Spleen (tissue), 11 donors: Measurements from ENCODE around the gene CNTNAP2. TPM values are rescaled to one million over a fixed set of nuclear protein-coding genes. Genes with fewer than 3 reads are reported as not detected.

Experiments
- DNase-seq: peaks from one replicate; pipeline ENCODE4 v3.0.0-alpha.2; 2020
- H3K27ac ChIP-seq, 8 donors: fragments of 200-600 bp; sonication (generic) in 7 of 8; 1 replicate in 4 of 8; 2 replicates in 4 of 8; pipeline versions ENCODE4 v1.5.0 to v1.8.0; 2016 to 2021; ENCODE audit warnings: inconsistent platforms in 4 of 8, mild to moderate bottlenecking in 4 of 8, moderate library complexity in 1 of 8
- H3K27me3 ChIP-seq, 7 donors: fragments of 200-600 bp; sonication (generic) in 6 of 7; replicated peaks in 1 of 7; 1 replicate in 4 of 7; 2 replicates in 3 of 7; pipeline versions ENCODE4 v1.5.0 to v1.8.0; 2016 to 2021; ENCODE audit warnings: inconsistent platforms in 3 of 7, mild to moderate bottlenecking in 1 of 7
- H3K36me3 ChIP-seq, 6 donors: fragments of 200-600 bp; sonication (generic) in 5 of 6; 1 replicate in 4 of 6; 2 replicates in 2 of 6; pipeline versions ENCODE4 v1.5.0 to v1.8.0; 2016 to 2021; ENCODE audit warnings: inconsistent platforms in 2 of 6
- H3K4me1 ChIP-seq, 6 donors: fragments of 200-600 bp; sonication (generic) in 5 of 6; 1 replicate in 3 of 6; 2 replicates in 3 of 6; pipeline versions ENCODE4 v1.5.0 to v1.8.0; 2016 to 2021; ENCODE audit warnings: inconsistent platforms in 3 of 6
- H3K4me3 ChIP-seq, 8 donors: fragments of 200-600 bp; sonication (generic) in 7 of 8; 1 replicate in 4 of 8; 2 replicates in 4 of 8; pipeline versions ENCODE4 v1.5.0 to v1.8.0; 2016 to 2021; ENCODE audit warnings: inconsistent platforms in 4 of 8, mild to moderate bottlenecking in 4 of 8, moderate library complexity in 2 of 8
- H3K9me3 ChIP-seq, 8 donors: fragments of 200-600 bp; sonication (generic) in 7 of 8; 1 replicate in 4 of 8; 2 replicates in 4 of 8; pipeline versions ENCODE4 v1.5.0 to v1.8.0; 2016 to 2021; ENCODE audit warnings: inconsistent platforms in 4 of 8
- POLR2A ChIP-seq, 3 donors: fragments of 450-650 bp; IDR thresholded peaks; one replicate each; pipeline ENCODE4 v1.5.1; 2017; ENCODE audit warnings: antibody characterized with exemption in 3 of 3, mild to moderate bottlenecking in 1 of 3
- POLR2AphosphoS5 ChIP-seq, 3 donors: sonication (generic); formaldehyde crosslinking; IDR thresholded peaks; one replicate each; pipeline ENCODE4 v1.5.1; 2017; ENCODE audit warnings: antibody characterized with exemption in 3 of 3
- WGBS, 5 donors: extraction: QIAGEN DNeasy Blood & Tissue Kit in 3 of 5; methylation state at CpG; one replicate each; pipeline versions ENCODE4 v1.1.5 to v1.1.7; 2013 to 2018; 5-methylcytosine and 5-hydroxymethylcytosine counted together
- intact Hi-C: fragments of 100-400 bp; cut with DNase I; formaldehyde crosslinking; loops from one replicate; pipeline ENCODE4 v1.15.0; 2023; ENCODE audit warnings: low total_unique reads
- polyA plus RNA-seq, 3 donors: library from polyadenylated mRNA; stranded (reverse); fragments of 200-250 nt; gene quantifications; one replicate each; pipeline ENCODE4 v1.2.1, GENCODE V29; 2013
- total RNA-seq, 7 donors: library from RNA; depleted of rRNA in 3 of 7; stranded (reverse); fragments of >200 nt in 3 of 7; fragmentation: NEBNext Ultra II Directional in 4 of 7; extraction: Animal tissue kit (Norgen Biotek cat#: 25700) in 4 of 7; gene quantifications; one replicate each; pipeline versions ENCODE4 v1.1.0 to v1.2.1, GENCODE V29; 2016 to 2021
- TF ChIP-seq, protein P1 (sequence below), 11 experiments: fragments of 200-600 bp in 7 of 11; fragments of 450-650 bp in 4 of 11; sonication (generic) in 4 of 11; IDR thresholded peaks in 8 of 11; conservative IDR thresholded peaks in 3 of 11; 1 replicate in 7 of 11; 2 replicates in 4 of 11; pipeline versions ENCODE4 v1.4.0 to v1.8.0; 2016 to 2021; ENCODE audit warnings: antibody characterized with exemption in 11 of 11, inconsistent platforms in 4 of 11, mild to moderate bottlenecking in 1 of 11
- donor health status: healthy with polysubstance abuse.
- donor health status: DM: no; HTN: no; CAD: no; lungs with moderate emphysema.
- donor health status: DM: no; HTN: no; CAD: no.
- donor health status: Bipolar disorder and iron deficiency.
- donor health status: healthy.
- donor health status: DM: no; HTN: no; CAD: no.
- donor health status: DM: yes; HTN: yes; CAD: no.

Gene CNTNAP2
- total and polyA plus RNA-seq, 10 donors: 0.13 to 2.0 (median 0.82) TPM

DNA sequence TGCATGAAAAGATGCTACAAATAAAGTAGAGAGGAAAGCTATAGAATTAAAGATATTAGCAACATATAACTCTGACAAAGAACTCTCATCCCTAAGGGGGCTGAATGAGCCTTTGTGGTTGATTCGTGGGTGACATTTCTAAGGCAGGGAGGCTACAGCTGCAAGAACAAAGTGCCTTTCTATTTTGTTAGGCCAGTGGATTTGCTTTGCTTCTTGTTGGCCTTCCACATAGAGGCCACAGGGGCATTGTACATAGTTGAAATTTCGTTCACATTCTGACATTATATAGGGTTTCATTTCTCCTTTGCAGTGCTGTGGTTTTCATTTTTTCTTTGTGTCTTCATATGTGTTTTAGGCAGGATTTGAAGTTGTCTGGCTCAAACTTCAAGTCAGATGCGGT lies 1654.7 kb downstream of the CNTNAP2 start:
- no peak for DNase-seq
- intact Hi-C loops: no loop called here
- no peak overlapping the region for H3K27ac ChIP-seq
- 43 to 62% (median 47%) methylated on average over 3 of the region's 3 CpGs for WGBS, 5 donors
- H3K4me3 ChIP-seq: no peak overlapping the region
- H3K4me1 ChIP-seq: no peaks in the 10 kb centered on the region
- H3K27me3 ChIP-seq: no peaks in the 10 kb centered on the region
- no peaks in the 10 kb centered on the region for H3K9me3 ChIP-seq
- TF ChIP-seq POLR2A (IDR thresholded peaks at IDR 0.05): no peak
- no peaks in the 10 kb centered on the region for H3K36me3 ChIP-seq

DNA sequence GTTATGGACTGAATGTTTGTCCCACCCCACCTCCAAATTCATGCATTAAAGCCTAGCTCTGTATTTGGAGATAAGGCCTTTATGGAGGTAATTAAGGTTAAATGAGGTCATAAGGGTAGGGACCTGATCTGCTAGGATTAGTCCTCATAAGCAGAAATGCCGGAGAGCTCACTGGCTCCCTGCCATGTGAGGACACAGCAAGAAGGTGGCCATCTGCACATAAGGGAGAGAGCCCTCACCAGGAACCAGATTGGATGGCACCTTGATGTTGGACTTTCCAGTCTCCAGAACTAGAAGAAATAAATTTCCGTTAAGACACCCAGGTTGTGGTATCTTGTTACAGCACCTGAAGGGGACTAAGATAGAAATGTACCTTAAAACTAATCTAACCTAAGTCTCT lies 1657.9 kb downstream of the CNTNAP2 start:
- TF ChIP-seq, protein P1, sequence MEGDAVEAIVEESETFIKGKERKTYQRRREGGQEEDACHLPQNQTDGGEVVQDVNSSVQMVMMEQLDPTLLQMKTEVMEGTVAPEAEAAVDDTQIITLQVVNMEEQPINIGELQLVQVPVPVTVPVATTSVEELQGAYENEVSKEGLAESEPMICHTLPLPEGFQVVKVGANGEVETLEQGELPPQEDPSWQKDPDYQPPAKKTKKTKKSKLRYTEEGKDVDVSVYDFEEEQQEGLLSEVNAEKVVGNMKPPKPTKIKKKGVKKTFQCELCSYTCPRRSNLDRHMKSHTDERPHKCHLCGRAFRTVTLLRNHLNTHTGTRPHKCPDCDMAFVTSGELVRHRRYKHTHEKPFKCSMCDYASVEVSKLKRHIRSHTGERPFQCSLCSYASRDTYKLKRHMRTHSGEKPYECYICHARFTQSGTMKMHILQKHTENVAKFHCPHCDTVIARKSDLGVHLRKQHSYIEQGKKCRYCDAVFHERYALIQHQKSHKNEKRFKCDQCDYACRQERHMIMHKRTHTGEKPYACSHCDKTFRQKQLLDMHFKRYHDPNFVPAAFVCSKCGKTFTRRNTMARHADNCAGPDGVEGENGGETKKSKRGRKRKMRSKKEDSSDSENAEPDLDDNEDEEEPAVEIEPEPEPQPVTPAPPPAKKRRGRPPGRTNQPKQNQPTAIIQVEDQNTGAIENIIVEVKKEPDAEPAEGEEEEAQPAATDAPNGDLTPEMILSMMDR (IDR thresholded peaks at IDR 0.05 in 8 of 11, conservative IDR thresholded peaks at IDR 0.05 in 3 of 11): no peak
- TF ChIP-seq POLR2AphosphoS5 (IDR thresholded peaks at IDR 0.05): no peak
- TF ChIP-seq POLR2A (IDR thresholded peaks at IDR 0.05): no peak
- H3K9me3 ChIP-seq: no peaks in the 10 kb centered on the region
- no peak overlapping the region for H3K4me3 ChIP-seq
- no peaks in the 10 kb centered on the region for H3K4me1 ChIP-seq
- intact Hi-C loops: no loop called here
- H3K27ac ChIP-seq: no peak overlapping the region
- WGBS, 5 donors: 83 to 91% (median 88%) methylated on average over 2 of the region's 2 CpGs
- no peak for DNase-seq
- no peaks in the 10 kb centered on the region for H3K27me3 ChIP-seq
- no peaks in the 10 kb centered on the region for H3K36me3 ChIP-seq

DNA sequence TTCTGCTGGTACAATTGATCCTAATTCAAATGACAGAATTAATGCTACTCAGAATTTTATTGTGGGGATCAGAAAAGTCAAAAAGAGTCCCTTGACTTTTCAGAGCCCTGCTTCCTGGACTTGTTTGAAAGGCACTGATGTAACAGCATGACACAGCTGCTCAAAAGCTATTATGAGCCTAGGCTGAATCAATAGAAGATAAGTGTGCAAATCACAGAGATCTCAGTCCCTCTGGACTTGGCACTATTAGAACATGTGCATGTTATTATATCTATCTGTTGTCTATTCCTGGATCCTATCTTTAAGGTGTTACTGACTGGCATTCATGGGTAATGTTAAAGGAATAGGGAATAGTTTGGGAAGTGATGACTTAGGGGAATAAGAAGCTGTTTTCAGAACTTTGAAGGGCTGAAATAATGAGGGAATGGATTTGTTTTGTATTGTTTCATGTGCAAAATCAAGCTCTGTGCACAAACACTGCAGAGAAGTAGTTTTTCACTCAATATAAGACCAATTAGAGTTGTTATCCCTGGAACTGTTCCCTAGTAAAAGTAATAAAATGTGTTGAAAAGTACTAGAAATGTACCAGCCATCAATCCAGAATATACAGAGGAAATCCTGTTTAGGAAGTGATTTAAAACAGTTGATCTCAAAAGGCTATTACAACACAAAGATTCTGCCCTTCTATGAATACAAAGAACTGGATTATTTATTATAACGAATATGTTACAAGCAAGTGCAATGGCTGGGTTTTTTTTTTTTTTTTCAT lies 1659.1 kb downstream of the CNTNAP2 start:
- WGBS, 5 donors: 36 to 67% (median 39%) methylated on average over 1 of the region's 1 CpG
- H3K4me1 ChIP-seq: no peaks in the 10 kb centered on the region

DNA sequence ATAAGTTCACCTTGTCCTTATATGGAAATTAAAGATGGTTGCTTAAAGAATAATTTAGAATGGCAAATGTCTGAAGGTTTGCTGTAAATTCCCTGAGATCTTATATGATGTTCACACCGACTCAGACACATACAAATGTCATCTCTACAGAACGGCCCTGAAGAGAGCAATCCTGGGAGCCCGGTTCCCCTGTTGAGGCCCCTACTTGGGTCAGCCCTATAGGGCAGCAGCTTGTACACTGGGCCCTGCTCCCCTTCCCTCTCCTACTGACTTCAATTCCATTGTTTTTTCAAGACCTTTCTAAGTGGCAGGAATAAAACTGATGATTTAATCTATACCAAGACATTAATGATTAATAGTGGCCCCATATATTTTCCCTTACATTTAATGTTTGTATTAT lies 1660.7 kb downstream of the CNTNAP2 start:
- WGBS, 5 donors: 65 to 87% (median 71%) methylated on average over 3 of the region's 3 CpGs
- no peak for DNase-seq
- Histone ChIP-seq H3K27me3 (no peaks in the 10 kb centered on the region), H3K27ac (no peak overlapping the region), H3K36me3 (no peaks in the 10 kb centered on the region), H3K4me1 (no peaks in the 10 kb centered on the region), H3K4me3 (no peak overlapping the region), H3K9me3 (no peaks in the 10 kb centered on the region)
- intact Hi-C loops: no loop called here
- TF ChIP-seq, protein P1 (IDR thresholded peaks at IDR 0.05 in 8 of 11, conservative IDR thresholded peaks at IDR 0.05 in 3 of 11): no peak
- TF ChIP-seq POLR2AphosphoS5 (IDR thresholded peaks at IDR 0.05): no peak
- no peak for TF ChIP-seq POLR2A (IDR thresholded peaks at IDR 0.05)

More for the DNA sequence above, 1659.1 kb downstream of the CNTNAP2 start:
- no peak for DNase-seq
- no peak overlapping the region for H3K27ac ChIP-seq
- intact Hi-C loops: no loop called here
- no peaks in the 10 kb centered on the region for H3K27me3 ChIP-seq
- H3K36me3 ChIP-seq: no peaks in the 10 kb centered on the region
- no peak overlapping the region for H3K4me3 ChIP-seq
- TF ChIP-seq, protein P1 (IDR thresholded peaks at IDR 0.05 in 8 of 11, conservative IDR thresholded peaks at IDR 0.05 in 3 of 11): no peak
- TF ChIP-seq POLR2AphosphoS5 (IDR thresholded peaks at IDR 0.05): no peak
- no peak for TF ChIP-seq POLR2A (IDR thresholded peaks at IDR 0.05)
- no peaks in the 10 kb centered on the region for H3K9me3 ChIP-seq
